Measurements from ENCODE around the gene GNB5.

Gene GNB5

DNA sequence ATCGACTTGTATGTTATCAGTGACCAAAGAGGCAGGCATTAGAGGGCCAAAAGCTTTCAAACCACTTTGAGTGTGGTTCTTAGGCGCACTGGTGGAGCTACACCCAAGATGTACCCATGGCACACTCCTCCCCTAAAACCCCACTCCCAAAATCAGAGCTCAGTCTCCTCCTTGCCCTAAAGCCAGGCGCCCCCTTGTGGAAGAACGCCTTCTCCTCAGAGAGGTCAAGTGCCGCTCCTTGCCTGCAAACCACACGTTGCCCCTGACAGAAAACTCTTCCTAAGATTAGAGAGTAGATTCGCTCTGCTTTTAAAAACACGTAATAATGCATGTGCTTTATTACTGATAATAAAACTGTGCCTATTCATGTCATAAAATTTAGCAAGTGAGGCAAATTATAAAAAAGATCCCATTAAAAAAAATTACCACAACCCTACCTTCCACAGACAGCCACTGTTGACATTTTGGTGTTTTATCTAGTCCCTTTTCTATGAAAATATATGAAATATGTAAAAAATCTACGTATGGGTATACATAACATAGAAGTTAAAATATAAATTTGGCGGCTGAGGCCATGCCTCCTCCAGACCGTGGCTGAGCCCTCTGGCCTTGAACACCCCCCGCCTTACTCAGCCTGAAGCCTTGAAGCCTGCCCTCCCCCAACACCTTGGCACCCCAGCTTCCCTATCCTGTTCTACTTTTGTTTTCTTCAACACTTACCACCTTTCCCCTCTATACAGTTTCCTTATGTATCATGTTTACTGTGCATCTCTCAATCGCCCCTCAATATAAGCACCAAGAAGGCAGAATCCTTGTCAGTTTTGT, 112.1 kb downstream of the GNB5 start:
- no peak for TF ChIP-seq POLR2A (IDR thresholded peaks at IDR 0.05; ENCODE audit: low read depth, low read length)
- peak; percentile 14 for FAIRE-seq
- peak; percentile 41 for DNase-seq (ENCODE audit: insufficient read length)

- no peak for DNase-seq (ENCODE audit: insufficient read length)
- TF ChIP-seq POLR2A (IDR thresholded peaks at IDR 0.05; ENCODE audit: low read depth, low read length) (no peak), POLR2AphosphoS5 (IDR thresholded peaks at IDR 0.05; ENCODE audit: low read depth, low read length) (no peak), TAF1 (IDR thresholded peaks at IDR 0.05; ENCODE audit: borderline replicate concordance, low read depth, low read length) (no peak)
- no peak for FAIRE-seq
Measured at GRCh38 chr15:52078197-52078875, 112.9 kb downstream of the GNB5 start.

DNA sequence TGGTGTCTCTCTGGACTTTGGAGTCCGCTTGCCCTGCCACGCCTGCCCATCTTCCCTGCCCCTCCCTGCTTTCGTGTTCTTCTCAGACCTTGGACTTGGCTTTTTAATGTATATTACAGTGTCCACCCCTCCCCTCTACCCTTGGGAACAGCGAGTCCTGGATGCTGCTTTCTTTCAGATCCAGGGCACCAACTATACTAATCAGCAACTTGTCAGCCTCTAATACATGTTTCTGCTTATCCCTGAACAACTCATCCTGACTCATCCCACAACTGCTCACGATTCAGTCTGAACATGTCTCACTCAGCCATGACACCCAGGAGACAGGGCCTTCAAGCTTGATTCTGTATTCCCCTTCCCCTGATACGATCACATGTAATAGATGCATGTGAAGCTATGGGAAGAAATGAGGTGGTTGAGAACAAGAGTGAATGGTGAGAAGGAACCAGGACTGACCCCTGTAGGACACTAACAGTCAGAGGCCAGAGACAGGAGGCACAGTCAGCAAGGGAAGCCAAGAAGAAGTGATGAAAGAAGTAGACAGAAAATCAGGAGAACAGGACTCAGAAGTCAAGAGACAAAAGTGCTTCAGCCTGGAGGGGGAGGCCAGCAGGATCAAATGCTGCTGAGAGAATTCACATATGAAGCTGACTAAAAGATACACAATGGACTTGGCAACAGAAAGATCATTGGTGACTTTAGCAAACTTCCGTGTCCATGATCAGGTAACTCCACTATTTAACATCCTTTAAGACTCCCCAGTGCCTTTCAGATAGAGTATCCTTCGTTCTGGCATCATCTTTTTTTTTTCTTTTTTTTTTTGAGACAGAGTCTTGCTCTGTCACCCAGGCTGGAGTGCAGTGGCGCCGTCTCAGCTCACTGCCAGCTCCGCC, 114.1 kb downstream of the GNB5 start:
- DNase-seq (ENCODE audit: insufficient read length) (no peak), FAIRE-seq (peak; percentile 65)
- no peak for TF ChIP-seq TAF1 (IDR thresholded peaks at IDR 0.05; ENCODE audit: borderline replicate concordance, low read depth, low read length)
- TF ChIP-seq POLR2AphosphoS5 (IDR thresholded peaks at IDR 0.05; ENCODE audit: low read depth, low read length), result no peak
- no peak for TF ChIP-seq POLR2A (IDR thresholded peaks at IDR 0.05; ENCODE audit: low read depth, low read length)

- DNase-seq (ENCODE audit: insufficient read length) (no peak), FAIRE-seq (no peak)
- TF ChIP-seq POLR2A (IDR thresholded peaks at IDR 0.05; ENCODE audit: low read depth, low read length) (no peak), TAF1 (IDR thresholded peaks at IDR 0.05; ENCODE audit: borderline replicate concordance, low read depth, low read length) (no peak), POLR2AphosphoS5 (IDR thresholded peaks at IDR 0.05; ENCODE audit: low read depth, low read length) (no peak)
Measured at GRCh38 chr15:52071570-52071969, 119.6 kb downstream of the GNB5 start.

DNA sequence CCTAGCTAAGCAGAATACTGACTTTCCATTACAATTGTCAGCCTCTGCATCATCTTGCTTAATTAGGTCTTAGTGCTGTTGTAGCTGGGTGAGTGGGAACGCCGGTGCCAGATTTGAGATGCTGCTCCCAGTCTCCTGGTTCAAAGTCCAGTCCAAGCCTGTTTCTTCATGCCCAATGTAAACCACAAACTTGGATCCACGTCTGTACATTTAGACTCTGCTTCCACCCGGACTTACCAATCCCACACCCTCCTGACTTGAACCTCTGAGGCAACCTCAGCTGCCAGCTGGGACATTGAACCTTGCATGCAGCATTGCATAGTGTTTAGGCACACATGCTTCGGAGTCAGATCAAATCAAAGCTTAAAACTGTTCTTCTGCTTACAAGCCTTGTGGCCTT, 121.6 kb downstream of the GNB5 start:
- DNase-seq (ENCODE audit: insufficient read length) (no peak), FAIRE-seq (no peak)
- TF ChIP-seq POLR2A (IDR thresholded peaks at IDR 0.05; ENCODE audit: low read depth, low read length) (no peak), POLR2AphosphoS5 (IDR thresholded peaks at IDR 0.05; ENCODE audit: low read depth, low read length) (no peak), TAF1 (IDR thresholded peaks at IDR 0.05; ENCODE audit: borderline replicate concordance, low read depth, low read length) (no peak)

DNA sequence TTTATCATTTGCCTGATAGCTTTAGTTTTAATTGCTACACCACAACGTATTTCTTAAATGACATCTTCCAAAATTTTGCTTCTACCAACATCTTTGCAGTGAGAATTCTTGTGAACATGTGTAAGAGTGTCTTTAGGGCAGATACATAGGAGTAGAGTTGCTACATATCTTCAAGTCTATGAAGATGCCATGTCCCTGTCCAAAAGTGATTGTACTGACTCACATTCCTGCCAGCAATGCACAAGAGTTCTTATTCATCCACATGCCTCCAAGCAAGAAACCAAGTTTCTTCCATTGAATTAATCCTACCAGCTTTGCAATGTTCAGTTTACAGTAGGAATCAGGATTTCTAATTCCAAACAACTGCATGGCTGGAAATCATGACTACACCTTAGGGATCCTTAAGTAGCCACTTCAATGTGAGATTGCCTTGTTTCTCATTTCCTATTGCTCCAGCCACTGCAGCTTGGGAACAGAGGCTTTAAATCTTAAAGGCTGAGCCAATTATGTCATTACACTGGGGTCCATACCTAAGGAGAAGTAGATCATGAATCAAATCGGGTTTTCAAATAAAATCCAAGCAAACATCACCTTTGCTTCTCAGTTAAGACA, 123.1 kb downstream of the GNB5 start:
- TF ChIP-seq POLR2A (IDR thresholded peaks at IDR 0.05; ENCODE audit: low read depth, low read length), result no peak
- FAIRE-seq, result no peak
- no peak for DNase-seq (ENCODE audit: insufficient read length)

GRCh38 chr15:52067545-52067926, 123.7 kb downstream of the GNB5 start:
- no peak for DNase-seq (ENCODE audit: insufficient read length)
- TF ChIP-seq POLR2A (IDR thresholded peaks at IDR 0.05; ENCODE audit: low read depth, low read length) (no peak), POLR2AphosphoS5 (IDR thresholded peaks at IDR 0.05; ENCODE audit: low read depth, low read length) (no peak), TAF1 (IDR thresholded peaks at IDR 0.05; ENCODE audit: borderline replicate concordance, low read depth, low read length) (no peak)
- no peak for FAIRE-seq

DNA sequence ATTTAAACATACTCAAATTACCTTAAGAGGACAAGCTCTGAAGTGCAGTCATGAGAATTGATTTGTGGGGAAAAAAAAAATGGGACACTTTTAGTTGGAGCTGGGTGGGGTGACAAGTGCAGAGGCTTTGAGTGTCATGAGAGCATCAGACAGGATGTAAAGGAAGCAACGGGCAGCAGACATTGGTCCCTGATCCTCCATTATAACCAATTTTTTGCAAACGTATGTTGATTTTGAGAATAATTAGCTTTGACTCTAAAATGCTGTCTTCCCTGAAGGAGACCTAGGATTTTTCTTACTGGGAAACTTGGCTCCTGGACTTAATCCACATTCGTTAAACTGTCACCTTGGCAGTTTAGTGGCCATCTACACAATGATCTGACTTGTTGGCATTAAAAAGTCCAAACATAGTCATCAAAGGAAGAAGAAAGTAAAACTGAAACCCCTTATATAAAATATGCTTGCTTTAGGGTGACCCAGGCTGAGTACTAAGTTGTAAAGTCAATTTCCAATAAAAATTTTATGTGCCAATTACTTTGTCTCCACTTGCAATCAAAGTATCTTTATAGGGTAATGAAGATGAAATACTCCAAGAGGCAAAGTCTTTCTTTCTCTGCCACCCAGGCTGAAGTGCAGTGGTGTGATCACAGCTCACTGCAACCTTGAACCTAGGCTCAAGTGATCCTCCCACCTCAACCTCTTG, 124.2 kb downstream of the GNB5 start:
- peak; percentile 39; the same call in 1 of the 2 replicates for TF ChIP-seq POLR2A (IDR thresholded peaks at IDR 0.05; ENCODE audit: low read depth, low read length)
- no peak for TF ChIP-seq TAF1 (IDR thresholded peaks at IDR 0.05; ENCODE audit: borderline replicate concordance, low read depth, low read length)
- FAIRE-seq (no peak), DNase-seq (ENCODE audit: insufficient read length) (no peak)

All from GM12892 (cell line).